HCT116 (cell line): ENCODE results near the gene TTC36. TPM values are rescaled to one million over a fixed set of nuclear protein-coding genes. Genes with fewer than 3 reads are reported as not detected.

Experiments
- ATAC-seq: fragments of 200-7000 bp; cut with Tn5 transposase; 2 replicates; pipeline ENCODE4 v1.9.1; 2020; ENCODE audit warnings: mild to moderate bottlenecking, moderate library complexity
- BruUV-seq: library from RNA; stranded (reverse); fragments of 400-500 nt; replicated peaks from 2 replicates; lab custom pipeline; 2021; lab: Mats Ljungman, UMichigan
- CTCF ChIA-PET: fragments of 300-600 bp; sonication (Branson Sonifier 250); formaldehyde crosslinking; loops from one replicate; lab custom pipeline; 2021; ENCODE audit warnings: antibody characterized with exemption; lab: Charles Lee
- POLR2A ChIA-PET: fragments of 300-600, 350-600 bp; sonication (Branson Sonifier 250); formaldehyde crosslinking; loops from one replicate; lab custom pipeline; 2021; ENCODE audit warnings: antibody characterized with exemption; lab: Charles Lee
- RAD21 ChIA-PET, 2 experiments: fragments of 300-600 bp; sonication (Branson Sonifier 250); formaldehyde crosslinking; loops; one replicate each; lab custom pipeline; 2023; ENCODE audit warnings: low total read pairs in 2 of 2; ENCODE audit not compliant: uncharacterized antibody in 2 of 2, unreplicated experiment in 2 of 2, low non-redundant PET in 1 of 2; lab: Charles Lee
- DNase-seq: peaks from one replicate; pipeline ENCODE4 v3.0.0-alpha.2; 2010; ENCODE audit warnings: low read depth, low spot score
- H2AFZ ChIP-seq: fragments of 200-600 bp; shearing (Covaris generic), sonication (generic); 2 replicates; pipeline ENCODE4 v1.6.1; 2017; ENCODE audit warnings: low read depth, mixed run types, mixed read lengths, antibody characterized with exemption, low read length; ENCODE audit not compliant: poor library complexity, severe bottlenecking
- H3K27ac ChIP-seq: 2 replicates; pipeline ENCODE4 v1.5.1; 2012; ENCODE audit warnings: low read depth, low read length
- H3K27me3 ChIP-seq: fragments of 200-600 bp; sonication (generic); 2 replicates; pipeline ENCODE4 v1.6.1; 2016; ENCODE audit warnings: mixed run types, low read length, mixed read lengths; ENCODE audit not compliant: insufficient read depth
- H3K36me3 ChIP-seq, 2 experiments: fragments of 200-500 bp in 1 of 2; fragments of 200-600 bp in 1 of 2; sonication (Bioruptor generic) in 1 of 2; sonication (generic) in 1 of 2; 2 replicates each; pipeline versions ENCODE4 v1.5.1 to v1.6.1; 2014 to 2016; ENCODE audit warnings: low read length in 2 of 2, inconsistent platforms in 1 of 2, mixed read lengths in 1 of 2, mixed run types in 1 of 2; ENCODE audit not compliant: insufficient read depth in 2 of 2, control insufficient read depth in 1 of 2
- H3K4me1 ChIP-seq, 2 experiments: fragments of 200-600 bp in 1 of 2; sonication (generic) in 1 of 2; 2 replicates each; pipeline versions ENCODE4 v1.5.1 to v1.6.1; 2012 to 2017; ENCODE audit warnings: low read length in 2 of 2, inconsistent platforms in 1 of 2, mild to moderate bottlenecking in 1 of 2, mixed read lengths in 1 of 2, mixed run types in 1 of 2, moderate library complexity in 1 of 2; ENCODE audit not compliant: insufficient read depth in 2 of 2, control insufficient read depth in 1 of 2
- H3K4me2 ChIP-seq: fragments of 200-600 bp; sonication (generic); 2 replicates; pipeline ENCODE4 v1.6.1; 2017; ENCODE audit warnings: mixed run types, low read length, mixed read lengths
- H3K4me3 ChIP-seq, 2 experiments: fragments of 200-600 bp in 1 of 2; sonication (generic) in 1 of 2; replicated peaks in 1 of 2; 2 replicates each; pipeline ENCODE4 v1.5.1; 2011 to 2016; ENCODE audit warnings: low read length in 2 of 2, control low read depth in 1 of 2, low read depth in 1 of 2, mild to moderate bottlenecking in 1 of 2, mixed read lengths in 1 of 2, mixed run types in 1 of 2
- H3K79me2 ChIP-seq: fragments of 200-600 bp; sonication (generic); 2 replicates; pipeline ENCODE4 v1.6.1; 2017; ENCODE audit warnings: mild to moderate bottlenecking, mixed run types, low read length, moderate library complexity, mixed read lengths; ENCODE audit not compliant: insufficient read depth
- H3K9ac ChIP-seq: fragments of 200-600 bp; sonication (generic); 2 replicates; pipeline ENCODE4 v1.6.1; 2016; ENCODE audit warnings: low read length, mixed read lengths
- H3K9me2 ChIP-seq: fragments of 200-600 bp; sonication (generic), shearing (Covaris generic); 2 replicates; pipeline ENCODE4 v1.6.1; 2017; ENCODE audit warnings: mixed run types, mild to moderate bottlenecking, moderate library complexity; ENCODE audit not compliant: insufficient read depth
- H3K9me3 ChIP-seq, 2 experiments: fragments of 200-500 bp in 1 of 2; fragments of 200-600 bp in 1 of 2; sonication (Bioruptor generic) in 1 of 2; sonication (generic) in 1 of 2; 2 replicates each; pipeline ENCODE4 v1.6.1; 2014 to 2017; ENCODE audit warnings: low read length in 2 of 2, mixed read lengths in 2 of 2, inconsistent platforms in 1 of 2, low read depth in 1 of 2, mild to moderate bottlenecking in 1 of 2, mixed run types in 1 of 2, moderate library complexity in 1 of 2; ENCODE audit not compliant: control insufficient read depth in 1 of 2, insufficient read depth in 1 of 2
- H4K20me1 ChIP-seq: fragments of 200-600 bp; sonication (generic), shearing (Covaris generic); 2 replicates; pipeline ENCODE4 v1.6.1; 2017; ENCODE audit warnings: mixed run types, mild to moderate bottlenecking, moderate library complexity; ENCODE audit not compliant: insufficient read depth
- ATF3 ChIP-seq: IDR thresholded peaks from 2 replicates; pipeline ENCODE4 v1.6.1; 2012
- CBX3 ChIP-seq: IDR thresholded peaks from 2 replicates; pipeline ENCODE4 v1.6.1; 2012; ENCODE audit warnings: low read depth
- CEBPB ChIP-seq: IDR thresholded peaks from 2 replicates; pipeline ENCODE4 v1.6.1; 2012; ENCODE audit warnings: low read depth
- CTCF ChIP-seq, 3 experiments: fragments of 200-600 bp in 1 of 3; sonication (generic) in 1 of 3; IDR thresholded peaks in 2 of 3; conservative IDR thresholded peaks in 1 of 3; 2 replicates each; pipeline ENCODE4 v1.5.1; 2012 to 2017; ENCODE audit warnings: low read depth in 2 of 3, low read length in 2 of 3, antibody characterized with exemption in 1 of 3, borderline replicate concordance in 1 of 3, control low read depth in 1 of 3, mild to moderate bottlenecking in 1 of 3, mixed read lengths in 1 of 3, mixed run types in 1 of 3, moderate library complexity in 1 of 3; ENCODE audit not compliant: insufficient read depth in 1 of 3
- EGR1 ChIP-seq: IDR thresholded peaks from 2 replicates; pipeline ENCODE4 v1.6.1; 2012; ENCODE audit warnings: low read depth
- ELF1 ChIP-seq: IDR thresholded peaks from 2 replicates; pipeline ENCODE4 v1.6.1; 2012; ENCODE audit warnings: low read depth, borderline replicate concordance
- EZH2 ChIP-seq: fragments of 200-600 bp; sonication (generic); IDR thresholded peaks from 2 replicates; pipeline ENCODE4 v1.6.1; 2017; ENCODE audit warnings: antibody characterized with exemption, mixed run types
- EZH2phosphoT487 ChIP-seq: fragments of 200-600 bp; IDR thresholded peaks from 2 replicates; pipeline ENCODE4 v1.6.1; 2018; ENCODE audit warnings: antibody characterized with exemption, borderline replicate concordance
- FOSL1 ChIP-seq: IDR thresholded peaks from 2 replicates; pipeline ENCODE4 v1.6.1; 2012; ENCODE audit warnings: low read depth
- MAX ChIP-seq: IDR thresholded peaks from 2 replicates; pipeline ENCODE4 v1.6.1; 2012
- POLR2A ChIP-seq: IDR thresholded peaks from 2 replicates; pipeline ENCODE4 v1.7.0; 2011; ENCODE audit warnings: borderline replicate concordance; ENCODE audit not compliant: insufficient read depth, insufficient read length; ENCODE audit errors: extremely low read depth
- RAD21 ChIP-seq: IDR thresholded peaks from 2 replicates; pipeline ENCODE4 v1.6.1; 2012; ENCODE audit warnings: low read depth, mild to moderate bottlenecking
- SIN3A ChIP-seq: IDR thresholded peaks from 2 replicates; pipeline ENCODE4 v1.6.1; 2012; ENCODE audit warnings: low read depth
- SP1 ChIP-seq: IDR thresholded peaks from 2 replicates; pipeline ENCODE4 v1.6.1; 2012; ENCODE audit warnings: low read depth
- SRF ChIP-seq: IDR thresholded peaks from 2 replicates; pipeline ENCODE4 v1.6.1; 2012; ENCODE audit warnings: low read depth
- TCF7L2 ChIP-seq: IDR thresholded peaks from 2 replicates; pipeline ENCODE4 v1.7.0; 2011; ENCODE audit warnings: borderline replicate concordance, inconsistent platforms; ENCODE audit not compliant: insufficient read depth, insufficient read length; ENCODE audit errors: extremely low read depth
- YY1 ChIP-seq: IDR thresholded peaks from 2 replicates; pipeline ENCODE4 v1.6.1; 2011; ENCODE audit warnings: low read length, low read depth, moderate library complexity, mild to moderate bottlenecking; ENCODE audit not compliant: insufficient replicate concordance; ENCODE audit errors: extremely low read depth
- ZBTB33 ChIP-seq: IDR thresholded peaks from 2 replicates; pipeline ENCODE4 v1.6.1; 2011; ENCODE audit warnings: mild to moderate bottlenecking, low read length, moderate library complexity; ENCODE audit not compliant: insufficient replicate concordance; ENCODE audit errors: extremely low read depth
- ZFX ChIP-seq: fragments of 450-650 bp; IDR thresholded peaks from 2 replicates; pipeline ENCODE4 v1.6.1; 2017
- ZNF274 ChIP-seq: fragments of 200-500 bp; sonication (Bioruptor generic); IDR thresholded peaks from 2 replicates; pipeline ENCODE4 v1.6.1; 2014; ENCODE audit warnings: mild to moderate bottlenecking, low read depth, low read length, inconsistent platforms
- intact Hi-C: fragments of 100-400 bp; cut with micrococcal nuclease; formaldehyde crosslinking; loops from 2 replicates; pipeline ENCODE4 v1.10.0; 2022
- total RNA-seq: library from RNA; stranded (reverse); gene quantifications from one replicate; pipeline ENCODE4 v1.2.1, GENCODE V29; 2021; ENCODE audit not compliant: unreplicated experiment

The TTC36 gene
- total RNA-seq, 1 experiment from 2014 or later = 0.47 TPM

- no peaks in the 10 kb centered on the region for H4K20me1 ChIP-seq
- RAD21 ChIA-PET = no interaction called here
- no peaks in the 10 kb centered on the region for H3K4me1 ChIP-seq
- DNase-seq (no peak), ATAC-seq (no peak)
- peaks cover 0 to 2% of the 10 kb centered on the region in 2 experiments; a peak in 1 of 4 replicates for H3K36me3 ChIP-seq
- POLR2A ChIA-PET = no interaction called here
- no peaks in the 10 kb centered on the region for H3K79me2 ChIP-seq
- TF ChIP-seq MAX (no peak), FOSL1 (no peak), ZNF274 (no peak), EZH2 (no peak), EZH2phosphoT487 (no peak), ATF3 (no peak), SP1 (no peak), SRF (no peak), YY1 (no peak), TCF7L2 (no peak), CEBPB (no peak), POLR2A (no peak), EGR1 (no peak), ZFX (no peak), CTCF (IDR thresholded peaks at IDR 0.05 in 2 of 3, conservative IDR thresholded peaks at IDR 0.05 in 1 of 3; ENCODE audit: borderline replicate concordance in 1 of 3, insufficient read depth in 1 of 3, low read depth in 2 of 3, low read length in 2 of 3) (no peak), CBX3 (no peak), ZBTB33 (no peak), SIN3A (no peak), RAD21 (no peak), ELF1 (no peak)
- H3K4me3 ChIP-seq = no peak overlapping the region
- intact Hi-C loops = no loop called here
- BruUV-seq = no TSS peak
- no peak overlapping the region for H2AFZ ChIP-seq
- H3K9me2 ChIP-seq = no peaks in the 10 kb centered on the region
- no peak overlapping the region for H3K27ac ChIP-seq
- no peak overlapping the region for H3K4me2 ChIP-seq
- H3K27me3 ChIP-seq = no peaks in the 10 kb centered on the region
- no peak overlapping the region for H3K9ac ChIP-seq
- H3K9me3 ChIP-seq = no peaks in the 10 kb centered on the region
- CTCF ChIA-PET = interaction anchor here (0.6 kb wide), 1 partner anchor 487 kb away, joined by 3 read pairs; no protein-coding TSS in a partner anchor
Observed at GRCh38 chr11:118544010-118544646, 16.9 kb downstream of the TTC36 start.
